Neural progenitor cell (in vitro differentiated cells): Measurements from ENCODE around the gene TK1. TPM values are rescaled to one million over a fixed set of nuclear protein-coding genes. Genes with fewer than 3 reads are reported as not detected.

Experiments used
- DNase-seq: peaks from one replicate; pipeline ENCODE4 v3.0.0-alpha.2; 2016; ENCODE audit warnings: low spot score
- H2AFZ ChIP-seq: fragments of 200-600 bp; sonication (generic); replicated peaks from 2 replicates; pipeline ENCODE4 v1.6.1; 2016; ENCODE audit warnings: antibody characterized with exemption
- H3F3A ChIP-seq: fragments of 200-600 bp; sonication (generic); 2 replicates; pipeline ENCODE4 v1.6.1; 2016; ENCODE audit warnings: antibody characterized with exemption, low read depth
- H3K27ac ChIP-seq: fragments of 200-600 bp; sonication (generic); 2 replicates; pipeline ENCODE4 v1.5.1; 2016; ENCODE audit warnings: mild to moderate bottlenecking
- H3K27me3 ChIP-seq: fragments of 200-600 bp; sonication (generic); 2 replicates; pipeline ENCODE4 v1.6.1; 2016; ENCODE audit warnings: mild to moderate bottlenecking, moderate library complexity
- H3K36me3 ChIP-seq: fragments of 200-600 bp; sonication (generic); 2 replicates; pipeline ENCODE4 v1.5.1; 2016
- H3K4me1 ChIP-seq: fragments of 200-600 bp; sonication (generic); 2 replicates; pipeline ENCODE4 v1.6.1; 2016; ENCODE audit warnings: mixed run types
- H3K4me2 ChIP-seq: fragments of 200-600 bp; sonication (generic); 2 replicates; pipeline ENCODE4 v1.6.1; 2016
- H3K4me3 ChIP-seq: fragments of 200-600 bp; sonication (generic); 2 replicates; pipeline ENCODE4 v1.5.1; 2016
- H3K79me2 ChIP-seq: fragments of 200-600 bp; sonication (generic); 2 replicates; pipeline ENCODE4 v1.6.1; 2016; ENCODE audit warnings: low read depth
- H3K9ac ChIP-seq: fragments of 200-600 bp; sonication (generic); 2 replicates; pipeline ENCODE4 v1.6.1; 2016
- H3K9me3 ChIP-seq: fragments of 200-600 bp; sonication (generic); 2 replicates; pipeline ENCODE4 v1.5.1; 2016; ENCODE audit warnings: low read depth
- H4K20me1 ChIP-seq: fragments of 200-600 bp; sonication (generic); 2 replicates; pipeline ENCODE4 v1.6.1; 2016; ENCODE audit warnings: low read depth
- H3K27ac Mint-ChIP-seq: 3 replicates; pipeline ENCODE4 v1.8.0; 2021; ENCODE audit warnings: mixed read lengths
- H3K27me3 Mint-ChIP-seq: 2 replicates; pipeline ENCODE4 v1.8.0; 2022; ENCODE audit warnings: low read depth, mild to moderate bottlenecking, inconsistent platforms, moderate library complexity, mixed read lengths; ENCODE audit not compliant: insufficient read depth
- H3K36me3 Mint-ChIP-seq: 3 replicates; pipeline ENCODE4 v1.8.0; 2021; ENCODE audit warnings: mixed read lengths
- H3K4me1 Mint-ChIP-seq: 3 replicates; pipeline ENCODE4 v1.8.0; 2021; ENCODE audit warnings: mixed read lengths
- H3K4me3 Mint-ChIP-seq: 3 replicates; pipeline ENCODE4 v1.8.0; 2021; ENCODE audit warnings: mild to moderate bottlenecking, moderate library complexity, mixed read lengths
- H3K9me3 Mint-ChIP-seq: 3 replicates; pipeline ENCODE4 v1.8.0; 2020; ENCODE audit warnings: mixed read lengths
- CTCF ChIP-seq: fragments of 200-600 bp; sonication (generic); IDR thresholded peaks from 2 replicates; pipeline ENCODE4 v1.5.1; 2017; ENCODE audit warnings: antibody characterized with exemption, mild to moderate bottlenecking
- EZH2 ChIP-seq: fragments of 200-600 bp; sonication (generic); IDR thresholded peaks from 2 replicates; pipeline ENCODE4 v1.6.1; 2017; ENCODE audit warnings: antibody characterized with exemption, mild to moderate bottlenecking, moderate library complexity
- EZH2phosphoT487 ChIP-seq: fragments of 200-600 bp; sonication (generic); IDR thresholded peaks from 2 replicates; pipeline ENCODE4 v1.6.1; 2017; ENCODE audit warnings: antibody characterized with exemption
- small RNA-seq: library from RNA; depleted of rRNA; stranded (forward); fragments of <200 nt; gene quantifications from one replicate; pipeline ENCODE3, GENCODE V24; 2015
- total RNA-seq: library from RNA; depleted of rRNA; stranded (reverse); fragments of >200 nt; gene quantifications from 2 replicates; pipeline ENCODE4 v1.2.3, GENCODE V29; 2015; ENCODE audit warnings: low replicate concordance

TK1 gene
- total RNA-seq, 1 donor from 2014 or later, result 27.3 TPM

GRCh38 chr17:78125976-78126894, 60.6 kb downstream of the TK1 start:
- DNase-seq, result no peak
- peaks cover 10% of the 10 kb centered on the region for H3K27me3 Mint-ChIP-seq

GRCh38 chr17:78125138-78125913, 61.5 kb downstream of the TK1 start:
- Histone ChIP-seq H4K20me1 (peaks cover 5% of the 10 kb centered on the region), H3K4me1 (peaks cover 23% of the 10 kb centered on the region), H3K9ac (no peak overlapping the region), H3K36me3 (no peaks in the 10 kb centered on the region), H3K4me2 (no peak overlapping the region), H3K27me3 (peaks cover 31% of the 10 kb centered on the region), H3K79me2 (no peaks in the 10 kb centered on the region), H3K4me3 (no peak overlapping the region), H3K27ac (no peak overlapping the region), H3K9me3 (no peaks in the 10 kb centered on the region), H3F3A (peaks cover 15% of the 10 kb centered on the region), H2AFZ (no peak overlapping the region)
- TF ChIP-seq EZH2 (no peak), CTCF (no peak), EZH2phosphoT487 (no peak)
- Mint-ChIP-seq H3K4me1 (peaks cover 14% of the 10 kb centered on the region), H3K27me3 (peaks cover 10% of the 10 kb centered on the region), H3K9me3 (no peaks in the 10 kb centered on the region), H3K27ac (no peak overlapping the region), H3K4me3 (no peak overlapping the region), H3K36me3 (peaks cover 3% of the 10 kb centered on the region)
- DNase-seq, result no peak

More at GRCh38 chr17:78125976-78126894, 60.6 kb downstream of the TK1 start:
- H2AFZ ChIP-seq, result no peak overlapping the region
- peaks cover 15% of the 10 kb centered on the region for H3F3A ChIP-seq
- H3K27me3 ChIP-seq, result peaks cover 40% of the 10 kb centered on the region
- no peak overlapping the region for H3K27ac Mint-ChIP-seq
- no peak overlapping the region for H3K9ac ChIP-seq
- peaks cover 5% of the 10 kb centered on the region for H4K20me1 ChIP-seq
- H3K27ac ChIP-seq, result no peak overlapping the region
- no peak for TF ChIP-seq EZH2
- no peak for TF ChIP-seq CTCF
- no peak for TF ChIP-seq EZH2phosphoT487
- peaks cover 23% of the 10 kb centered on the region for H3K4me1 ChIP-seq
- H3K4me1 Mint-ChIP-seq, result peaks cover 14% of the 10 kb centered on the region
- peaks cover 3% of the 10 kb centered on the region for H3K36me3 Mint-ChIP-seq
- H3K4me3 ChIP-seq, result no peak overlapping the region
- no peaks in the 10 kb centered on the region for H3K36me3 ChIP-seq
- no peaks in the 10 kb centered on the region for H3K79me2 ChIP-seq
- no peak overlapping the region for H3K4me2 ChIP-seq
- no peaks in the 10 kb centered on the region for H3K9me3 Mint-ChIP-seq
- peak overlapping the region; percentile 66 for H3K4me3 Mint-ChIP-seq
- no peaks in the 10 kb centered on the region for H3K9me3 ChIP-seq

- H3K27ac ChIP-seq, result no peak overlapping the region
- TF ChIP-seq EZH2 (no peak), EZH2phosphoT487 (no peak), CTCF (no peak)
Observed at GRCh38 chr17:78124836-78125137, 62.1 kb downstream of the TK1 start.

More at GRCh38 chr17:78124836-78125137, 62.1 kb downstream of the TK1 start:
- Histone ChIP-seq H3K36me3 (no peaks in the 10 kb centered on the region), H3K9ac (no peak overlapping the region), H3K4me1 (peaks cover 23% of the 10 kb centered on the region), H3K79me2 (no peaks in the 10 kb centered on the region), H3K27me3 (peaks cover 25% of the 10 kb centered on the region), H2AFZ (no peak overlapping the region), H3F3A (peaks cover 11% of the 10 kb centered on the region), H3K9me3 (no peaks in the 10 kb centered on the region), H3K4me3 (no peak overlapping the region), H4K20me1 (peaks cover 5% of the 10 kb centered on the region), H3K4me2 (no peak overlapping the region)
- Mint-ChIP-seq H3K9me3 (no peaks in the 10 kb centered on the region), H3K4me1 (peaks cover 11% of the 10 kb centered on the region), H3K36me3 (peaks cover 3% of the 10 kb centered on the region), H3K27me3 (peaks cover 7% of the 10 kb centered on the region), H3K4me3 (no peak overlapping the region), H3K27ac (no peak overlapping the region)
- DNase-seq, result no peak

Small RNAs within 50 kb of the gene (small RNA-seq; reads per million reads assigned to genes)
- not detected for gene AC087645.1

Other genes with a start within 250 kb of the TK1 start
- 11.4 and 14.9 TPM in 2 replicates for gene TNRC6C, start 228.3 kb downstream of the TK1 start, total RNA-seq
- gene TMC6, start 58.3 kb downstream of the TK1 start, total RNA-seq, result 6.9 and 16.8 TPM in 2 replicates
- 0.09 TPM in 1 of 2 replicates, not detected in the other for gene TMC8, start 56.3 kb downstream of the TK1 start, total RNA-seq
- not detected in 2 replicates for gene C17orf99, start 40.7 kb downstream of the TK1 start, total RNA-seq
- gene SYNGR2, start 18.5 kb downstream of the TK1 start, total RNA-seq, result 6.2 and 19.8 TPM in 2 replicates
- 76.8 and 78.4 TPM in 2 replicates for gene AFMID, start 310 bp upstream of the TK1 start, total RNA-seq
- gene BIRC5, start 27.2 kb upstream of the TK1 start, total RNA-seq, result 144 and 169 TPM in 2 replicates
- 0.09 TPM in 1 of 2 replicates, not detected in the other for gene TMEM235, start 44.6 kb upstream of the TK1 start, total RNA-seq
- 7.5 and 16.7 TPM in 2 replicates for gene SOCS3, start 173.0 kb upstream of the TK1 start, total RNA-seq
- gene PGS1, start 191.6 kb upstream of the TK1 start, total RNA-seq, result 45.2 and 65.7 TPM in 2 replicates